Bronchial epithelial cell (primary cell): ENCODE data around the gene ZKSCAN3. TPM values are rescaled to one million over a fixed set of nuclear protein-coding genes. Genes with fewer than 3 reads are reported as not detected.

Experiments
- DNase-seq: peaks from one replicate; pipeline ENCODE4 v3.0.0-alpha.2; 2010; ENCODE audit warnings: low read depth
- FAIRE-seq: peaks from 2 replicates; lab custom pipeline; 2011; peaks lifted over from hg19 to GRCh38; lab: Jason Lieb, UNC
- H3K27me3 ChIP-seq: 2 replicates; pipeline ENCODE4 v1.5.1; 2011; ENCODE audit warnings: low read length; ENCODE audit not compliant: control insufficient read depth, insufficient read depth
- H3K36me3 ChIP-seq: 2 replicates; pipeline ENCODE4 v1.5.1; 2011; ENCODE audit warnings: low read length; ENCODE audit not compliant: control insufficient read depth, insufficient read depth
- H3K4me3 ChIP-seq: 2 replicates; pipeline ENCODE4 v1.5.1; 2011; ENCODE audit warnings: mild to moderate bottlenecking, low read depth, low read length, control low read depth
- total RNA-seq: library from RNA; depleted of rRNA; stranded (reverse); fragments of >200 nt; gene quantifications from 2 replicates; pipeline ENCODE4 v1.2.1, GENCODE V29; 2014
- TF ChIP-seq, protein P1 (sequence below): IDR thresholded peaks from 2 replicates; pipeline ENCODE4 v1.5.1; 2011; ENCODE audit warnings: mild to moderate bottlenecking, moderate library complexity, low read length, control low read depth, inconsistent platforms; ENCODE audit not compliant: insufficient read depth, severe bottlenecking

Gene ZKSCAN3
- total RNA-seq, 1 donor from 2014 or later: 3.2 TPM

DNA sequence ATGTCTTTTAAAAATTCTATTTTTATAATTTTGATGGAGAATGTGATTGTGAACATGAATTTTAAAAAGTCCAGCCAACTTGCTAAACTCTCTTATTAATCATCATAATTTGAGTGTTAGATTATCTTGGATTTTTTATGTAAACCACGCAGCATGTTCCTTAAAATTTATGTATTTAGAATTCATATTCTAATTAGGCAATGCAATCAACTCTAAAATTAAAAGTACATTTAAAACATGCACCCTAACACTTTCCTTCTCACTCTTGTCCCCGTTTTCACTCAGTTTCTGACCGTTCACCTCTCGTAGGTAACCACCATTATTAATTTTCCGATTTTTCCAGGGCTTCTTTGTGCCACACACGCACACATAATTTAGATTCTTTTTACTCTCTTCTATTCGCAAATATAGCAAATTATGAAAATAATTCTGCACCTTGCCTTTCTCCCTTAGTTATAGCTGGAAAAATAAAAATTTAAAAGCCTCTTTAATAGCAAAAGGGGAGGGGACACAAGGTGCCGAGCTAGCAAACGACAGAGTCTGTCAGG is 329 bp upstream of the ZKSCAN3 start:
- DNase-seq: no peak
- Histone ChIP-seq H3K36me3 (no peaks in the 10 kb centered on the region), H3K27me3 (no peaks in the 10 kb centered on the region), H3K4me3 (peak overlapping the region; percentile 79)
- FAIRE-seq: no peak
- TF ChIP-seq, protein P1, sequence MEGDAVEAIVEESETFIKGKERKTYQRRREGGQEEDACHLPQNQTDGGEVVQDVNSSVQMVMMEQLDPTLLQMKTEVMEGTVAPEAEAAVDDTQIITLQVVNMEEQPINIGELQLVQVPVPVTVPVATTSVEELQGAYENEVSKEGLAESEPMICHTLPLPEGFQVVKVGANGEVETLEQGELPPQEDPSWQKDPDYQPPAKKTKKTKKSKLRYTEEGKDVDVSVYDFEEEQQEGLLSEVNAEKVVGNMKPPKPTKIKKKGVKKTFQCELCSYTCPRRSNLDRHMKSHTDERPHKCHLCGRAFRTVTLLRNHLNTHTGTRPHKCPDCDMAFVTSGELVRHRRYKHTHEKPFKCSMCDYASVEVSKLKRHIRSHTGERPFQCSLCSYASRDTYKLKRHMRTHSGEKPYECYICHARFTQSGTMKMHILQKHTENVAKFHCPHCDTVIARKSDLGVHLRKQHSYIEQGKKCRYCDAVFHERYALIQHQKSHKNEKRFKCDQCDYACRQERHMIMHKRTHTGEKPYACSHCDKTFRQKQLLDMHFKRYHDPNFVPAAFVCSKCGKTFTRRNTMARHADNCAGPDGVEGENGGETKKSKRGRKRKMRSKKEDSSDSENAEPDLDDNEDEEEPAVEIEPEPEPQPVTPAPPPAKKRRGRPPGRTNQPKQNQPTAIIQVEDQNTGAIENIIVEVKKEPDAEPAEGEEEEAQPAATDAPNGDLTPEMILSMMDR: no peak

- Histone ChIP-seq H3K27me3 (no peaks in the 10 kb centered on the region), H3K36me3 (no peaks in the 10 kb centered on the region), H3K4me3 (no peak overlapping the region)
- TF ChIP-seq, protein P1: no peak
- no peak for FAIRE-seq
- no peak for DNase-seq
Observed at GRCh38 chr6:28351087-28351486, 1.3 kb downstream of the ZKSCAN3 start.

DNA sequence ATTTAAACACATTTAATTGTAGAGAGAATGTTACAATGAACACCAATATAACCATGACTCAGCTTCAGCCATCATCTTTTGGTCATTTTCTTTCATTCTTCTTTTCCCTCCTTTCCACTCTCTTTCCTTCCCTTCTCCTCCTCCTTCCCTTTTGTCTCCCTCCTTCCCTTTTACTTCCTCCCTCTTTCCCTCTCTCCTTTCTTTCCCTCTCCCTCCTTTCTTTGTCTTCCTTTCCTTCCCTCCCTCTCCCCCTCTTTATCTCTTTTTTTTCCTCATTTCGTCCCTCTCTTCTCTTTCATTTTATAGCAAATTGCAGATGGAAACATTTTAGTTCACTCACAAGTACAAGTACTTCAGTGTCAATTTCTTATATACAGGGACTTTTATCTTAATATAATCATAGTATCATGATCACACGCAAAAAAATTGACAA is 1.8 kb downstream of the ZKSCAN3 start:
- DNase-seq (no peak), FAIRE-seq (no peak)
- TF ChIP-seq, protein P1: no peak
- Histone ChIP-seq H3K36me3 (no peaks in the 10 kb centered on the region), H3K4me3 (no peak overlapping the region), H3K27me3 (no peaks in the 10 kb centered on the region)

DNA sequence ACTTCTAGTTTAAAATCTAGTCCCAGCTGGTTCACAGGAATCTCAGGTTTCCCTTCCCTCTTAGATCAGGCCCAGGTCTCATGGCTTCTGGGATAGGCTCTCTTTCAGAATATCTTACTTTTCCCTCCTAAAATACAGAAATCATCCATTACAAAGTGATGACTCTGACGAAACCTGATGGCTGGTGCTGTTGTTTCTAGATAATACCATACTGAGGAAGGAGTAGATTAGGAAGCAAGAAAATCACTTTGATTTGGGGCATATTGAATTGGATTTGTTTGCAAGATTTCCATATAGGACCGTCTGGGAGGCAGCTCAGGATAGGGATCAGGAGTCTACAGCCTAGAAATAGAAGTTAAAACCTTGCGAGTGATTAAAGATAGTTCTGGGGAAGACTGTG is 3.6 kb downstream of the ZKSCAN3 start:
- no peaks in the 10 kb centered on the region for H3K36me3 ChIP-seq
- FAIRE-seq: no peak
- no peaks in the 10 kb centered on the region for H3K27me3 ChIP-seq
- TF ChIP-seq, protein P1: no peak
- peak overlapping the region; percentile 21 for H3K4me3 ChIP-seq
- no peak for DNase-seq

- TF ChIP-seq, protein P1: no peak
- Histone ChIP-seq H3K4me3 (peak overlapping the region; percentile 21), H3K27me3 (no peaks in the 10 kb centered on the region), H3K36me3 (no peaks in the 10 kb centered on the region)
- DNase-seq (peak; percentile 83), FAIRE-seq (no peak)
Observed at GRCh38 chr6:28353981-28354676, 4.4 kb downstream of the ZKSCAN3 start.
